Activated CD4-positive, alpha-beta T cell treated with anti-CD3 and anti-CD28 coated beads, Interleukin-2, amount 50 U/mL, for 24 hours (primary cell): ENCODE data around the gene STX16.

Experiments used
- DNase-seq, 2 donors: peaks; one replicate each; pipeline ENCODE4 v3.0.0-alpha.2; 2020; ENCODE audit warnings: low read depth in 1 of 2, low spot score in 1 of 2

Gene STX16

GRCh38 chr20:58709703-58710039 lies 58.6 kb downstream of the STX16 start:
- no peak for DNase-seq

- DNase-seq, result no peak
Measured at GRCh38 chr20:58710481-58711265, 59.6 kb downstream of the STX16 start.

- DNase-seq, result no peak
Measured at GRCh38 chr20:58711266-58712051, 60.4 kb downstream of the STX16 start.

DNA sequence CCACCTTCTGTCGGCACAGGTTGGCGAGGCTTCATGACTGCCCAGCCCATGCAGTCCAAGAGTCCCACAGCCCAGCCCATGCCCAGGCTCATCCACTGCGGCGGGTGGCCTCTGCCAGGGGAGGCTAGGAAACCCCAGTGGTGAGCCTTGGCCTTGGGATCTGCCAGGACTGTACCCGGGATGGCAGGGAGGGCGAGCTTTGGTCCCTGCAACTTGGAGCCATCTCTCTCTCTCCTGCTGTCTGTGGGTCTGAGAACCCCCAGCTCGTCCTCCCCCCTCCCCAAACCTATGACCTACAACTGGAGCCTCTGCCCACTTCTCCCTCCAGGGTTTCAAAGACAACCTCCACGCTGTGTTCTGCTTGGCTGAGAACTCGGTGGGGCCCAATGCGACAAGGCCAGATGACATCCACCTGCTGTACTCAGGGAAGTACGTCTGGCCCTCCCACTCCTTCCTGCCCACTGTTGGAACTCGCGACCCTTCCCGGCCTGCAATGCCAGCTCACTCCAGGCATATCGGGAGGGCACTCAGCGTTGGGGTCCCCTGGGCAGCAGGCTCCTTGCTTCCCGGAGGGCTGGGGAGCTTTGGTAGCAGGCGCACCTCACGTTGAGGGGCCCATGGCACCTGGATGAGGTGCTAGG lies 61.2 kb downstream of the STX16 start:
- no peak for DNase-seq

DNA sequence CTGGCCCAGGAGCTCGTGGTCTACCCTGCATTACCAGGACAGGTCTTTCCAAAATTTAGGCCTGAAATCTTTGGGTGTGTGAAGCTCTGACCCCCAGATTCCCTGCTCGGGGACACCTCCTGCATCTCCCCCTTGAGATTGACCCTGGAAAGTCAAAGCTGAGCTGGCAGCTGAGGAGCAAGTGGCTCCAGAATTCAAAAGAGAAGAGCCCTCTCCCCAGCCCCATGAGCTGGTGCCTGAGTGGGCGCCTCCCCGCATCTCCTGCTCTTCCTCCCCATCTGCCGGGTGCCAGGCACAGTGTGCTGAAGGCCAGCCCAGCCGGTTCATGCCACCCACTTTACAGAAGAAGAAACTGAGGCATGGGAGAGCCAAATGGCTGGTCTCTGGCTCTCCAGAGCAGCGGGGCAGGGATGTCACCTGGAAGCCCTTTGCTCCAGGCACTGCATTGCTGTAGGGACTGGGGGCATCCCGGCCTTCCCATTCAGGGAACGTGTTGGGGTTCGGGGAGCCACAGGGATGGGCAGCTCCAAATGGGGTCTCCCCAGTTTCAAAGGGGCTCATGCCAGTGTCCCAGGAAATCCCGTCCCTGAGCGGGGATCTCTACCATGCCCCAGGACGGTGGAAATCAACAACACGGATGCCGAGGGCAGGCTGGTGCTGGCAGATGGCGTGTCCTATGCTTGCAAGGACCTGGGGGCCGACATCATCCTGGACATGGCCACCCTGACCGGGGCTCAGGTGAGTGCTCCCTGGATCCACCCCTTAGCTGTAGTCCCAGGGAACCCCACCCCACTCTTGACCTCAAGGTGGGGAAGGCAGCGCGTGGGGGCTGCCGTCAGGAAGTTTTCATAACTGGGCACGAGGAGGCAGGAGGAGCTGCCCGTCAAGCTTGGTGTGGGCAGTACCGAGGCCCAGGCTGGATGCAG lies 62.0 kb downstream of the STX16 start:
- no peak for DNase-seq

DNA sequence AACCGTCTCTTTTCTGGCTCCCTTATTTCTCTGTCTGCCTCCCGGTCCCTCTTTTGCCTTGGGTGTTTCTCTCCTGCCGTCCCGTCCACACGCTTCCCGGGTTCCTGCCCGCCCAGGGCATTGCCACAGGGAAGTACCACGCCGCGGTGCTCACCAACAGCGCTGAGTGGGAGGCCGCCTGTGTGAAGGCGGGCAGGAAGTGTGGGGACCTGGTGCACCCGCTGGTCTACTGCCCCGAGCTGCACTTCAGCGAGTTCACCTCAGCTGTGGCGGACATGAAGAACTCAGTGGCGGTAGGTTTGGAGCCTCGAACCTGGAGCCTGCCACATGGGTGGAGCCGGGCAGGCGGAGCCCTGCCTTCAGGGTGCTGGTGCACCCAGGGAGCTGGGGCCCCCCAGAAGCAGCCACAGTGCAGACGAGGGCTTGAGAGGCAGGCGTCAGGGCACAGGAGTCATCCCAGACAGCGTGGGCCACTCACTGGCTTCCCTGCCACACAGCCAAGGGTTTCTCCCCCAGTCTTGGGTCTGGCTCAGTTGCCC lies 62.8 kb downstream of the STX16 start:
- no peak for DNase-seq

GRCh38 chr20:58714340-58714922 lies 63.3 kb downstream of the STX16 start:
- DNase-seq, result no peak

- DNase-seq, result no peak
Measured at GRCh38 chr20:58714923-58715351, 63.9 kb downstream of the STX16 start.

- no peak for DNase-seq
Measured at GRCh38 chr20:58715391-58715800, 64.3 kb downstream of the STX16 start.

- no peak for DNase-seq
Measured at GRCh38 chr20:58715801-58716475, 64.9 kb downstream of the STX16 start.

DNA sequence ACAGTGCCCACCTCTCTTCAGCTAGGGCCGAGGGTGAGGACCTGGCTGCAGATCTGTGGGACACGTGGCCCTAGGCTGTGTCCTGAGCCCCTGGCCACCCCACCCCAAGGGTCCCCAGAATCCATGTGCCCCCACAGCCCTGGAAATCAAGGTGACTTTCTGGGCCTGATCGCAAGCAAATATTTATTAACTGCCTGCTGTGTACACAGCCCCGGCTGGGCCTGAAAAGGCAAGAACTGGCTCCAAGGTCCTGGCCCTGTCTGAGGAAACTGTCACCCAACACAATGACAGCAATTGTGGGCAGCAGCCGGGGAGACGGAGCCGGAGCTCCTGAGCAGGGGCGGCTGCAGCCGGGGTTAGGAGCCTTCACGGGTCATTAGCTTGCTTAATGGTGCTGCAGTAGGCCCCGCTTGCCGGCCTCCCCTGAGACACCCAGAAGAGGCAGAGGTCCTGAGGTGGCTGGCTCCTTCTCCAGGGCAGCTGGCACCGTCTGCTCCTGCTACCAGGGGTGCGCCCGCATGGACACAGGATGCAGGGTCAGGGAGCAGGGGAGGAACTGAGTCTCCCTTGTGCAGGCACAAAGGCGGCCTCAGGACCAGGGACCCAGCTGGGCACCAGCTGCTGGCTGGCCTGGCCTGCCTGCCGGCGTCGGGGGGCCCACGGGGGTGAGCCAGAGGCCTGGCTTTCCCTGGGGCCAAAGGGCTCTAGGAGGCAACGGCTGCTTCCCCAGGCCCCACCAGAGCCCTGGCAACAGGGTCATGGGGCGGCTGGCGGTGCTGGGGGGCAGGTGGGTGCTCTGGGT lies 65.6 kb downstream of the STX16 start:
- DNase-seq, result no peak

GRCh38 chr20:58717278-58718091 lies 66.4 kb downstream of the STX16 start:
- no peak for DNase-seq

DNA sequence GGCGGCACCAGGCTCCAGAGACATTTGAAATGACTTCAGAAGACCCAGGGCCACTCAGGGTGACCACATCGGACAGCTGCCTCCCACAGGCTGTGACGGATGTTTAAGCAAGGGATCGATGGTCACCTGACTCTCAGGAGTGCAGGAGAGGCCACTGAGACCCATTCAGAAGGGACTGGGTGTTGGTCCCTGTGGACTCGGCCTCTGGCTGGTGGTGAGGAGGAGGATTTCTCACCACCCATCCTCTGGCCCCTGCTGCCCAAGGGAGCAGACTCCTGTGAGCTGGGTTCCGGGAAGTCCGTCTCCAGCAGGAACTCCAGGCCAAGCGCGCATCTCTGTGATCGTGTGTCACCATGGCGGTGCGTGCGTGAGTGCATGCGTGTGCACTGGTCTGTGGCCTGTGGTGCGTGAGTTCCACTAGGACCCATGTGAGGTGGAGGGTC lies 67.1 kb downstream of the STX16 start:
- DNase-seq, result no peak

GRCh38 chr20:58718729-58719128 lies 67.6 kb downstream of the STX16 start:
- DNase-seq, result no peak

DNA sequence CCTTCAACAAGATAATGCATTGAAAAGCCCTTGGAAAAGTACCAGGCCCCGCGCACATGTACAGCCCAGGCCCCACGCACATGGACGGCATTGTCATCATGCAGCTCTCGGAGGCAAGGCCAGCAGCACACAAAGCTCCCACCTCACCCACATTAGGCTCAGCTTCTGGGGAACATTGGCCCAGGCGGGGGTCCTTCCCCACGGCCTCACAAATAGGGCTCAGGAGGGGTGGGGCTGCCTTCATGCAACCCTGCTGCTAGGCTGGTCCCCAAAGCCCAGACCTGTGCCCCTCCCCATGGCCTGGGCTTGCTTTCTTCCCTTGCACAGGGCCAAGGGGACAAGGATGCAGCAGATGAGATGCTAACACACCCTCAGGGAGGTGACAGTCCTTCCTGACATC lies 68.2 kb downstream of the STX16 start:
- no peak for DNase-seq

DNA sequence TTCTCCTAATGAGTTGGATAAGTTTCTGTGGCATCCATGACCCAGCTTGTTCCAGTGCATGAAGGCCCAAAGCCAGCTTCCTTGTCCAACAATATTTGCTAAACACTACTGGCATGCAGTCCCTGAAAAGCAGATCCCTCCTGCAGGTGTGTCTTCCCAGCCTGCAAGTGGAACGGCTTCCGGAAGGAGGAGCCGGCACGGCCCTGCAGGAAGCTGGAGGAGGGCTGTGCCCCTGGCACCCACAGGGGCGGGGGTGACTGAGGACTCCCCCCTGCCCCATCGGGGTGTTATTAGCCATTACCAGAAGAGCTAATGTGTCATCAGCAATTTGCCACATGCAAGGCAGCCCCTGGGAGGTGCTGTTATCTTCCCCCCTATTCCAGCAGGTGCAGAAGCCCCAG lies 68.9 kb downstream of the STX16 start:
- DNase-seq, result no peak

DNA sequence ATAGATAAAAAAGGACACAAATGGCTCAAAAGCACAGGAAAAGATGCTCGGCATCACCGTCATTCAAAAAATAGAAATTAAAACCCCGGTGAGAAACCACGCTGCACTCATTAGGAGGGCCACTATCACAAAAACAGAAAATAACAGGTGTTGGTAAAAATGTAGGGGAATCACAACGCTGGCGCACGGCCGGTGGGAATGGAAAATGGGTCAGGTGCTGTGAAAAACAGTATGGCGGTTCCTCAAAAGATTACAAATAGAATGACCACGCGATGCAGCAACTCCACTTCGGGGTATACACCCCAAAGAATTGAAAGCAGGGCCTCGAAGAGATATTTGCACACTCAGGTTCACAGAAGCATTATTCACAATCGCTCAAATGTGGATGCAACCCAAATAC lies 69.8 kb downstream of the STX16 start:
- DNase-seq, result no peak
